ENCODE results near the gene RTKN.
"Not testable (repeated sequence)": the region's sequence is repeated elsewhere in the genome, so short reads cannot be mapped to it uniquely, and the experiment has no call there.

RTKN gene

GRCh38 chr2:74436848-74437695 lies 4.7 kb downstream of the RTKN start:
- no peak for DNase-seq (ENCODE audit: low spot score)

DNA sequence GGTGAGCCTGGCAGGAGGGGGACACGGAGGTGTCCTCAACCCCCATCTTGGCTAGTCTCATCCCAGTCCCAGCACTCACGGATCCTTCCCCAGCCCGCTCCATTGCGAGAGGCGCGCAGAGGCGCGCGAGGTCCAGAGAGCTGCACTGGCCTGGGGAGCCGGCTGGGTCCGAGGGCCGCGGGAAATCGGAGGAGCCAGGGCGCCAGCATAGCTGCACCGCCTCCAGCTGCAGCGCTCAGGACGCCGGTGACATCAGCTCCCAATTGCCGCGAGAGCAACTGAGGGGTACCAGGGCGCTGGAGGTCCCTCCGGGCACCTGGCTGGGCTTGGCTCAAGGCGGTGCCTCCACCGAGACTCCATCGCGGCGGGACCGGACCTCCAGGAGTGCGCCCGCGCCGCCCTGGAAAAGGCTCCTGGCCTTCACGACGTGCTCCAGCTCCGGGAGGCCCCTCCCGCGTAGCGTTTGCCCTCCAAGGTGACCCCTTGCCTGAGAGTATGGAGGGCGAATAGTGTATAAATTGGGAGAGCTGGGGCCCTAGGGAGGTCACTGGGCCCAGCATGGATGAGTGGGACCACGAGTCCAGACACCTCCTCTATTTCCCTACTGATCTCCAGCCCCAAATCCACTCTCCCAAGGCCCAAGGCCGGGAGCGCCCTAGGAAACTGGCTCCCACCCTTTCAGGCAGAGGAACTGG lies 5.5 kb downstream of the RTKN start:
- no peak for DNase-seq (ENCODE audit: low spot score)

DNA sequence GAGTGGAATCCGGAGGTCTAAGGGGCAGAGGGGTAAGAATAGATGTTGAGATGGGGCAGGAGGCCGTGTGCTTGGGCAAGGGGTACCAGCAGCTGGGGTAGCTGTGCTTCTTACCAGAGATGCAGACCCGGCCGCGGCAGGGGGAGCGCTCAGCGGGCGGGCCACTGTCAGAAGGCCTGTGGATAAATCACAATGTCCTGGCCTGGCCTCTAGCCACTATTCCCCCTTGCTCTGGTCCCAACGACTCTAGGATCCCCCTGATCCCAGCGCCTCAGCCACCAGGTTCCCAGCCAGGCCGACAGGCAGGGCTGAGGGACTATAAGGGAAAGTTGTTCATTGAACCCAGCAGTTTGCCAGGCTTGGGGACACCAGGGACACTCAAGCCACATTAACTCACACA lies 11.2 kb downstream of the RTKN start:
- no peak for DNase-seq (ENCODE audit: low spot score)

DNA sequence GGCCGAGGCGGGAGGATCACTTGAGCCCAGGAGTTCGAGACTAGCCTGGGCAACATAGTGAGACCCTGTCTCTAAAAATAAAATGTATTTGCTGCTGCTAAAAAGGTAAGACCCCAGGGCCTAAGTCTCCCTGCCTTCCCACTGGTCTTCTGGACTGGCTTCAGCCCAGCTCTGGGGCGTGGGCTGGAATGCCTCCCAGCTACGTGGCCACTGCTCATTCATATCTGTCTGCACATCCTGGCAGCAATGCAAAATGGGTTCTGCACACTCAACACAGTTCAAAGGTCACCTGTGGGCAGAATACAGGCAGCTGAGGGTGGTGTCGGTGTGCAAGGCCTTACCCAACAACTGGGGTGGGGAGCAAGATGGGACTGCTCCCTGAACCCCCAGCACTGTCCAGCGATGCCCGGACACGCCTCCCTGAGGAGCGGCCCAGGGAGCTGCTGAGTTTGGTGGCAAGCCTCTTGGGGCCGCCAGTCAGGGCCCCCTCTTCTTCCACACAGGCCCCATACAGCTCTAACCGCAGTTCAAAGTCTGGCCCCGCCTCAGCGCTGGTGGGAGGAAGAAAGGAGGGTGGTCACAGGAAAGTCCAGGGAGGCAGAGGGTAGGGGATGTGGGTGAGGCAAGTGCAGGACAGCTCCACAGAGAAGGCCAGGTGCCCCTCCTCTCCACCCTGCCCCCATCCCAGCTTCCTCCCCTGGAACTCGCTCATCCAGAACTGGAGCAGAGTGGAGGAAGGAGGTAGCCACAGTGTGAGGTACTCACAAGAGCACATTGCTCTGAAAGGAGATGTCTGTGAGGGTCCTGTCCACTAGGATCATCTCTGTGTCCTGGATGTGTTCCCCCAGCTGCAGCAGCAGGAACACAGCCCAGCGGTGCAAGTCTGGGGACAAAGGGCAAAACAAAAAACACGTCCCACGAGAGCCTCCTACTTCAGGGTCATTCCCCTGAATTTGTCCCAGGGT lies 12.0 kb downstream of the RTKN start:
- DNase-seq (ENCODE audit: low spot score): no peak

DNA sequence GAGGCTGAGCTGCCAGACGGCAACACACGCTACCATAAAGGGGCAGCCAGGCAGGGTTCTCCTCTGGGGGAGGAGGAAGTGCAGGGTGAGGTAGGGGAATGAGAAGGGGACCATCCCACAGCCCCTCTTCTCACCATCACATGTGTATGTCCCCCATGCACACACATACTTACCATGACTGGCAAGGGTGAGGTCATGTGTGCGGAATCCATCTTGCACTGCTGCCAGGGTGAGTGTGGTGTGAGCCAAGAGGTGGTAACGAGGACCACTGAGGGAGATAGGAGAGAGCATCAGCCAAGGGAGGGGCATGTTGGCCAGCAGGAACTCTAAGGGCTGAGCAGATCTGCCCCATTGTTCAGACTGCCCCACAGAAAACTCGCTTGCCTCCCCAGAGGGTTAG lies 13.1 kb downstream of the RTKN start:
- DNase-seq (ENCODE audit: low spot score): no peak

DNA sequence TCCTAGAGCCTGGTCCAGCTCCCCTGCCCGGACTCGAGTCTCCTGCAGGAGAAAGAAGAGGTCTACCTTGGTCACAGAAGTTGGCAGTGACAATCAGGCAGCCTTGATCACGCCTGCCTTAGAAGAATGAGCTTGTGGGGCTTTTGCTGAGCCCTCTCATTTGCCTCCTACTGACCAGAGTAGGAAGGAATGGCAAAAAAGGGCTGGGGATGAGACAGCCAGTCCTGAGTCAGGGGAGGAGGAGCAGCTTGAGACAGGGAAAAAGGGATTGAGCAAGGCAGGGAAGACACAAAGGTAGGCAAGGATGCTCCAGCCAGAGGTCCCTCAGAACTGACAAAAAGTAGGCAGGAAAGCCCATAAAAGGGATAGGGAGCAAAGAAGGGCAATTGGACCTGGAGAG lies 14.2 kb downstream of the RTKN start:
- DNase-seq (ENCODE audit: low spot score): no peak

DNA sequence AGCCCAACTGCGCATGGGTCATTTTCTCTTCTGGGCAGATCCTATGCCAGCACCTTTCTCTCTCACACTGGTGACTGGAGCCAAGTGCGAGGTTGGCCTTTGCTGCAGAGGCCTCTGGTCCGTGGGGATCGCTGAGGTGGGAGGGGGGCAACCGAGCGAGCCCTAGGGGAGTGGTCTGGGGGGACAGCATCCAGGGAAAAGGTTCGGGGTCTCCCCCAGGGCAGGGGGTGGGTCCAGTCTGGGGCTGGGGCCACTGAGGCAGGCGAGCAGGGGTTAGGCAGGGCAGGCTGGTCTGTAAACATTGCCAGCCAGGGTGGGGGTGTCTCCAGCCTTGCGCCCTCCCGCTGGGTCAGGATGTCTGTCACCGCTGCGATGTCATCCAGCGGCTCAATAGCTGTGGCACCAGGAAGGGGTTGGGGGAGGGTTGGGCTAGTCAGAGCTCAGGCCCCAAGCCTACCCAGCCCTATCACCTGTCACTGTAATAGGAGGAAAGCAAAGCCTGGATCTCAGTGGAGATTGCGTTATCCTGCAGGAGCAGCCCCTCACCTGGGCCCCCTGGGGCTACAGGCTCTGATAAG lies 15.5 kb downstream of the RTKN start:
- DNase-seq (ENCODE audit: low spot score): no peak

DNA sequence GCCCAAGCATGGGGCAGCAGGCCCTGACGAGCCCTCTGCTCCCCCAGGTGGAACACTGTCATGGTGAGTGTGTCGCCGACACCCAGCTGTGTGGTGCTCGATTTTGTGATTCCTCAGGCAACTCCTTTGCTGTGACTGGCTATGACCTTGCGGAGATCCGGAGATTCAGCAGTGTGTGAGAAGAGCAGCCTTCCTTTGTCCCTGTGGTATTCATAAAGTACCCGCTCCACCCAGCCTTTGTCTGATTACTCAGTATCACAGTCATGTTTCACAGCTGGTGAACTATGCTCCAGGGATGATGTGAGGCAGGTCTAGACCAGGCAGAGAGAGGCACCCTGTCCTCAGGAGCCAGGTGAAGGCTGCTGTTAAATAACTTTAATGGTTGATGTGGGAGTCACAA lies 16.2 kb downstream of the RTKN start:
- DNase-seq (ENCODE audit: low spot score): no peak

DNA sequence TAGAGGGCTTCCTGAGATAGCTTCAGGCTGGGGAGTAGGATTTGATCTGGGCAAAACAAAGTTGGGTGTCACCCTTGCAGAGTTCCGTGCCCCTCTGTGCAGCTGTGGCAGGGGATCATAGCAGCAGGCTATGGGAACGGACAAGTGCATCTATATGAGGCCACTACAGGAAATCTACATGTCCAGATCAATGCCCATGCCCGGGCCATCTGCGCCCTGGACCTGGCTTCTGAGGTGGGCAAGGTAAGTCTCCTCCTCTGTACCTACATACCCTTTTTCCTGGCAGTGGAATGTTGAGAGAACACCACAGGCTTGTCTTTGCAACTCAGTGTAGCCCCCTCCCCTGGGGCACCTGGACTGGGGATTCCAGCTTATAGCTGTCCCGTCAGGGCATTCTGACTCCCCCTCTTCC lies 16.7 kb downstream of the RTKN start:
- DNase-seq (ENCODE audit: low spot score): no peak

DNA sequence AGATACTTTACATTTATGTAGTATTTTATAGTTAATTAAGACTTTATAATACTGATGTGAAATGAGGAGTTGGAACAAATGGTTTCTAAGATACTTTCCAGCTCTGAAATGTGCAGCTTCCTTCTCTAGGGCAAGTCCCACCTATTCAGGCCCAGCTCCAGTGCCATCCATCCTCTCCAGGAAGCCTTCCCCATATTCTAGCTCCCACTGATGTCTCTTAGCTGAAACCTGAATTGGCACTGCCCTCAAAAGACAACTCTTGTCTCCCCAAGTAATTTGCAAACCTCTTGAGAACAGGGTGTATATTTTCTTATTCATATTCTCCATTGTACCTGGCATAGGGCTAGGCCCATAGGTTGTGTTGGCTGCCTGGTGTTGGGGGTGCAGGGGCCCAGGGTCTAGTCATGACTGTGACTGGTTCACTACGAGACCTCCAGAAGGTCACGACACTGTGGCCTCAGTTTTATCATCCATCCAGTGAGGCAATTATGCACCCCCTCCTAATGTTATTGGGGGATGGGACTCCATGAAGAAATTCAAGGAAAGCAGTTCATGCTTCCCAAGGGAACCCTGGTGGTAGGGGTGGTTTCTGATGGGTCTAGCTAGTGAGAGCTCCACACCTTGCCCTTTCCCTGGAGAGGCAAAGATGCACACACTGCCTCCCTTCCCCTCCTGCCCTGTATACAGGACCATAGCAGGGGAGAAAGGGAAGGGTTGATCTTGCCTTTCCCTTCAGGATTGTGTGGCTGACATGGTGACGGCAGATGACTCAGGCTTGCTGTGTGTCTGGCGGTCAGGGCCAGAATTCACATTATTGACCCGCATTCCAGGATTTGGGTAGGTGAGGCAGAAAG lies 17.4 kb downstream of the RTKN start:
- no peak for DNase-seq (ENCODE audit: low spot score)

- no peak for DNase-seq (ENCODE audit: low spot score)
Observed at GRCh38 chr2:74423231-74424095, 18.3 kb downstream of the RTKN start.

- peak; percentile 85 for DNase-seq (ENCODE audit: low spot score)
Observed at GRCh38 chr2:74421221-74421870, 20.4 kb downstream of the RTKN start, which contains the start of the genes C2orf81 and WDR54. Gene C2orf81, minus strand, starts transcription at chr2:74421619. Its CDS starts 59 bp downstream, at chr2:74421560. Gene WDR54, plus strand, starts transcription at chr2:74421730. Its CDS starts 424 bp downstream, at chr2:74422154.

GRCh38 chr2:74420443-74421103 lies 21.2 kb downstream of the RTKN start:
- not testable (repeated sequence) for DNase-seq (ENCODE audit: low spot score)

GRCh38 chr2:74420006-74420405 lies 21.7 kb downstream of the RTKN start:
- no peak for DNase-seq (ENCODE audit: low spot score)

GRCh38 chr2:74419345-74419744 lies 22.4 kb downstream of the RTKN start:
- no peak for DNase-seq (ENCODE audit: low spot score)

- no peak for DNase-seq (ENCODE audit: low spot score)
Observed at GRCh38 chr2:74418312-74418711, 23.4 kb downstream of the RTKN start.

GRCh38 chr2:74417763-74418162 lies 24.0 kb downstream of the RTKN start:
- DNase-seq (ENCODE audit: low spot score): no peak

DNA sequence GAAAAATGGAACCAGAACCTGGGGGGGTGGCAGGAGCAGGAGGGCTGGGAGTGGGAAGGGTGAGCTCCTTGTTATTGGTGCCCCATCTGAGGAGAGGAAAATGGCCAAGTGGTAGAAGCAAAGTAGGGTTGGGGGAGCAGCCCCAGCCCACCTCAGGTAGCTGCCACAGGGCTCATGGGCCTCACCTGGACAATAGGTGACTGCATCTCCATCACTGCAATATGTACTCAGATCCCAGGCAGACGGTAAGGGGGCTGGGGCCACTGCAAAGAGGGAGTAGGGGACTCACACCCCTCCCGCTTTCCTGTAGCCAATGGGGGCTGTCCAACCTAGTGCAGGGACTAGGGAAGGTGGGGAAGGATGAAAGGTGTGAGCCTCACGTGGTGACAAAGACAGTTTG lies 24.5 kb downstream of the RTKN start:
- no peak for DNase-seq (ENCODE audit: low spot score)

DNA sequence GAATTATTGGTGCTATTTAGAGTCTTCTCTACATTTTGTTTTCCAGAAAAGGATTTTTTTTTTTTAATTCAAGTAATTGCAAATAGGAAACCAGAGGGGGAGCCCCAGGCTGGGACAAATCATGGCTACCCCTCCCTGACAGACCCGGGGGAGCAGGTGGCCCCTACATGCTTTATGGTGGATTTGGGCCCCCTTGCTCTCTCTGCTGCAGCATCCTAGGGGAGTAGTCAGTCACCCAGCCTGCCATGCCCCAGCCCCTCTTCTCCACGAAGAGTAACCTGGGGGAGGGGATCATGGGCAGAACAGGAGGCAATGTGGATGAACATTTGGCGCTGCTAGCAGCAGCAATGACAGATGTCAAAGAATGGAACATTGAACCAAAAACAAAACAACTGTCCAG lies 25.0 kb downstream of the RTKN start:
- no peak for DNase-seq (ENCODE audit: low spot score)

Measured in putamen (tissue), 1 donor.